GM18507 (cell line): ENCODE results near the gene CLEC10A.
"Not testable (repeated sequence)": the region's sequence is repeated elsewhere in the genome, so short reads cannot be mapped to it uniquely, and the experiment has no call there.

ENCODE experiments used
- DNase-seq: peaks from one replicate; pipeline ENCODE4 v3.0.0; 2011; ENCODE audit warnings: low read depth; ENCODE audit not compliant: insufficient read length; ENCODE audit errors: extremely low spot score
- FAIRE-seq: peaks from 2 replicates; lab custom pipeline; 2011; peaks lifted over from hg19 to GRCh38; lab: Jason Lieb, UNC

Gene CLEC10A

DNA sequence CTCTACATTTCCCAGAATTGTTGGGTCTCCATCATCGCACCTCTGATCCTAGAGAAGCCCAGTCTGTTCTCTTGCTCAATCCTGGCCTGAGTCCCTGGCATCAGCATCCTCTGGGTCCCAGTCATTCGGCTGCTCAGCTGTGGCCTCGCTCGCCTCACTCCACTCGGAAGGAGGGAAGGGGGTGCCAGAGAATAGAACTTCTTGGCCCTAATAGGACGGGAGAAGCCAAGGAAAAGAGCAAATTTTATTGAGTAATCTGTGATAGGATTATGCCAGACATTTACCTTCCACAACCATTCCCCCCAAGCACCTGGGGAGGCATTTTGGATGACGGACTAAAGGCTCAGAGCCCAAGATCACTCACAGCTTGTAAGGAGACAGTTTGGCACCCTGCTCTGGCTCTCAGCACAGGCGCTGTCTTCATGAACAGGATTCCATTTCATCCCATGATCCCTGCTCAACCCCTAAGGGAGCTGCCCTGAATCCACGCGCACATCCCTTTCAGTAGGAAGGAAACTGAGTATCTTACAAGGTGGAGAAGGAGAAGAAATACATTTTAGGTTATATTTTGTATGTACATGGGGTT, 498 bp upstream of the CLEC10A start:
- FAIRE-seq (no peak), DNase-seq (no peak)

DNA sequence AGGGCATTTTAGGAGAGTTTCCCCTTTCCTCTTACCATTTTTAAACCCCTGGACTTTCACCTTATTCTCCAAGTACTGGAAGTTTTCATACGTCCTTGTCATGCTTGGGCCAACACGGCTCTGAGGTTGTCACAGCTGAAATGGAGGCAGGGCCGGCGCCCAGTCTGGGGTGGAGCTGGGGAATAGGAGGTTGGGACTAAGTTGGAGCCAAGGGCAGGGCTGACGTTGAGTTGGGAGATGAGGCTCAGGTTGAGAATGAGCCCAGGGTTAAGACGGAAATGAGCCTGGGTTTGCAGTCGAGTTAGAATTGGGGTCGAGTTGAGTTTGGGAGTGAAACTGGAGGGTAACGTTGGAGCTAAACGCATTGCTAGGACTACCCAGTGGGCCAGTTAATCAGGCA, 1.3 kb downstream of the CLEC10A start:
- DNase-seq (no peak), FAIRE-seq (no peak)

DNA sequence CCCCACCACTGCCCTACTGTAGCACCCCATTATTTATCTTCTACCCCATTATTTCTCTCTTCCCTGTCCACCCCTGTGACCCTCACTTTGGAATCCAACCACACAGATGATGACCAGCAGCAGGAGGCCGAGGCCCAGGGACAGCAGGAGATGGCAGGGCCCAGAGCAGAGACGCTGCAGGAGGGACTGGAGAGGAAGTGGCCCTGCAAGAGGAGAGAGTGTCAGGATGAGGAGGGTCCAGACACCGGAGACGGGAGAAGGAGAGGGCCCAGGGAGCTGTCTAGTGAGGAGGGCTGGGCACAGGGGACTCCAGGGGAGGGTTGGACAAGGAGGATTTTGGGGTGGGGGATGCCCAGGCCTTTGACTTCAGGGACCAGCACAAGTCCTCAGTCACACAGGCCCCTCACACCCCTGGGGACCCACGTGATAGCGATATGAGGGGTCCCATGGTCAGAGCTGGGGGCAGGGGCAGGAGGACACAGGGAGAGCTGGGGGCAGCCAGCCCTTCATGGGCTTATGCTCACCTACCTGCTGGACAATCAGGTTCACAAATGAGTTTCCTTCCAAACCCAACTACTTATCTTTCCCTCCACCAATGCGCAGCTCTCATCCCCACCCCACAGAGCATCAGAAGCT, 2.0 kb downstream of the CLEC10A start:
- DNase-seq = no peak
- no peak for FAIRE-seq

DNA sequence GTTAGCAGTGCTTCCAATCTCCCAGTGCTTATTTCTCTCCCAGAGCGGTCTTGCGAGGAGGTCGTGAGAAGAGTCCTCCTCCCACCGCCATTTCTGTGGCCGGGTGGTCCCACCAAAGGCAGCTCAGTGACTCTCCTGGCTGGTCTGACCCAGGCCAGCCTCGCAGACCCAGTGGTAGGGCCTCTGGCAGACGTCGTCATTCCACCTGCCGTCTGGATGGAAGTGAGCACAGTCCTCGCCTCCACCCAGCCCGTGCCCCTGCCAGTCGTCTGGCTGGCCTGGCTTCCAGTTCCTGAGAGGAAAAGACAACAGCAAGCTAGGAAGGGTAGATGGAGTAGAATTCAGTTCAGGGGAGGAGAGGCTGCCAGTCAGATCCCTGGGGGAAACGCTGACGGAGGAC, 5.1 kb downstream of the CLEC10A start:
- FAIRE-seq (no peak), DNase-seq (no peak)

DNA sequence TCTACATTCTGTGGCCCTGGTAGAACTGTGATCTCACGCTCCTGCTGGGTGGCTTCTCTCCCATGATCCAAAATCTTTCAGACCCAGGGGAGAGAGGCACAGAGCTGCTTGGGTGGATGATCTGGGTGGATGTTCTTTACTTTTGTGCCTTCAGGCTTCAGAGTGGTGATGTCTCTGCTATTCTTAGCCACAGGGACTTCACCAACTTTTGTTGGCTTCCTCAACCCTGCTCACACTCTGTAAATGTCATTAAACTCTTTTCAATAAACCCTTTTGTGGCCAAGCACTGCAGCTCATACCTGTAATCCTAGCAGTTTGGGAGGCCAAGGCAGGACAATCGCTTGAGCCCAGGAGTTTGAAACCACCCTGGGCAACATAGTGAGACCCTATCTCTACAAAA, 7.6 kb downstream of the CLEC10A start:
- FAIRE-seq (no peak), DNase-seq (no peak)

DNA sequence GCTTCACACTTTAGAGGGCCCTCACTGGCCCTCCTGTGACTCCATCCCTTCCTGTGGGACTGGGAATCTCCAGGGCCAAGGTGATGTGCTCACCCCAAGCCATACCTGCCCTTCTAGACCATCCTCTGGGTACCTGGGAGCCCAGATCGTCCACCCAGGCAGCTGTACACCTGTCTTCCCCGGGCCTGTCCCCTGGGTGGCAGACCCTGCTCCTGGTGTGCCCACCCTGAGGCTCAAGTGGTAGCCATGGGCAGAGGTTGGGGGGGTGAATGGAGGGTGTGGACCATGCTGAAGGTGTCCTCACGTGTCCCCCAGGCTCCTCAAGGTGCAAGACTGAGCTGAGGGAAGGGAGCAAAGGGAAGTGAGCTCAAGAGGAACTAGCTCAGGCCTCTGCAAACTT, 9.3 kb downstream of the CLEC10A start:
- FAIRE-seq = no peak

DNA sequence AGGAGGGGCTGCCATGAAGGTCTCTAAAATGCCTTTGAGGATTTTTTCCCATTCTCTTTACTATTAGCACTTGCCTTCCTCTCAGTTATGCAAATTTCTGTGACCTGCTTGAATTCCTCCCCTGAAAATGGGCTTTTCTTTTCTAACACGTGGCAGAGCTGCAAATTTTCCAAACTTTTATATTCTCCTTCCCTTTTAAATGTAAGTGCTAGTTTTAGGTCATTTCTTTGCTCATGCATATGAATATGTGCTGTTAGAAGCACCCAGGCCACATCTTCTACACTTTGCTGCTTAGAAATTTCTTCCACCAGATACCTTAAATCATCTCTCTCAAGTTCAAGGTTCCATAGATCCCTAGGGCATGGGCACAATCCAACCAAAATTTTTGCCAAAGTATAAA, 11.8 kb downstream of the CLEC10A start:
- FAIRE-seq (no peak), DNase-seq (no peak)

More for the DNA sequence above, 9.3 kb downstream of the CLEC10A start:
- DNase-seq = no peak

DNA sequence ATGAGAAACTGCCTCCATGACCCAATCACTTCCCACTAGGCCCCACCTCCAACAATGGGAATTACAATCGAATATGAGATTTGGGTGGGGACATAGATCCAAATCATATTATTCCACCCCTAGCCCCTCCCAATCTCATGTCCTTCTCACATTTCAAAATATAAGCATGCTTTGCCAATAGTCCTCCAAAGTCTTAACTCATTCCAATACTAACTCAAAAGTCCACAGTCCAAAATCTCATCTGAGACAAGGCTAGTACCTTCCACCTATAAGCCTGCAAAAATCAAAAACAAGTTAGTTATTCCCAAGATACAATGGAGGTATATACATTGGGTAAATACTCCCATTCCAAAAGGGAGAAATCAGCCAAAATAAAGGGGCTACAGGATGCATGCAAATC, 12.9 kb downstream of the CLEC10A start:
- FAIRE-seq = no peak

DNA sequence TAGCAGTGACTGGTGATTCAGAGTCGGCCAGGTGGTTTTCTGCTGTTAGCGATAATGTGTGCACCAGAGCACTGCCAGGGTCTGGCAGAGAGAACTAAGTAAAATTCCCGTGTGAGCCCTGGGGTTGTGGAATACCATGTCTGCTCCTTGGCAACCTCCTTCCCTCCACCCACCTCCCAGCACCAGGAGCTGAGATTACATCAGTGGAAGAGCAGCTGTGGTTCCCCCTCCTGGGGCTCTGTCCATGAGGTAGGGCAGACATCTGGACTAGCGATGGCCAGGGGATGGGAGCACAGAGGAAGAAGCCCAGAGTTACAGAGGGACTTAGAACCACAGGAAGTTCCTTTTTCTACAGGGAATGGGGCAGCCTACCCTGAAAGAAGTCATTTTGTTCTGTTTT, 15.8 kb downstream of the CLEC10A start:
- no peak for DNase-seq
- FAIRE-seq = no peak

More for the DNA sequence above, 12.9 kb downstream of the CLEC10A start:
- no peak for DNase-seq

DNA sequence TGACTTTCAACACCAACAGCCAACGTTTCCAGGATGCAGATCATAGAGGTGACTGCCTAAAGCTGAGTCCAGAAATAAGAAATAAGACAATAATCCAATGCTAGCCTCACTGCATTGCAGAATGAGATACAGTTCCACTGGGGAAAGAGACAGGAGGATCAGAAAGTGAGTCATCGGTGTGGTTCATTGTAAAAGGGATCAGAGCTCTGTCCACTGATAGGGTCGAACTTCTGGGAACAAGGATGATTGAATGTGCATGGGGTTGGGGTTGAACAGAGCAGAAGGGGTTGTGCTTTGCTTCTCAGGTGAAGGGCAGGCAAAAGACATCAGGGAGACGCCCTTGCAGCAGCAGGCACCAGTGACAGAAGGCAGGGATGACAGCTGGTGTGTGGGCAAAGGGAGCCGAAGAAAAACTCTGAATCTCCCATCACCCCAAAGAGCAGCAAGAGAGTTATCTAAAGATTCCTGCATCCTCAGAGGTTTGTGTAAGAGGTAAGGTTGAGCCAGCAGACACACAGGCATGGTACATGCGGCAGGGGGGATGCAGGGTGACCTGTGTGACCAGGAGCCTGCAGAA, 16.4 kb downstream of the CLEC10A start:
- FAIRE-seq (no peak), DNase-seq (no peak)

DNA sequence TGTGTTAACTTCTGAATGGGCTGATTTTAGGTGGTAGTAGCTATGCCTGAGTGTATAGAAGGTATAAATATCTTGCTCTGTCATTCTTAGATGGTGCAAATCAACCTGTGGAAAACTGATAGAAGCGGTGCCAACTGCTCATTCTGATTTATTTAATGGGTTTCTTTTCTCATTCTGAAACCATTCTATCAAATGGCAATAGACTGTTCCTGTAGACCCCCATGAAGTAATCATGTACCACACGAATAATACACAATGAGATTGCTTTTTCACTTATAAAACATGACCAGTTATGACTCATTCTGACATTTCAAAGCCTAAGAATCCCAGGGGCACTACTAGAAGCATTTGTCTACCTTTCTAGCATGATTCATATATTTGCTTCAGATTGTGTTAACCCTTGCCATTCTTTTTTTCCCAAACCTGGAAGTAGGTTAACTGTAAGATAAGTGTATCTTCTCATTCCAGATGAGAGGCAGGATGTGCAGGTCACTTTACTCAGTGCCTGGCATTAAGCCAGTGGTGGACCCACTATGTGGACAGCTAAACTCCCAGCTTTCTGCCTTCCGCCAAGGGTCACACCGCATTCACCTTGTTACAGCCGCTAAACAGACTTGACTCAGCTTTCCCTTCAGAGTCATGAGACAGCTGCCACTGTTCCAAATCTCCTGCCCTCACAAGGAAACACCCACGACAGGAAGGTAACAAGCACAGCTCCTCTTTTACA, 19.7 kb downstream of the CLEC10A start:
- DNase-seq = no peak
- no peak for FAIRE-seq

DNA sequence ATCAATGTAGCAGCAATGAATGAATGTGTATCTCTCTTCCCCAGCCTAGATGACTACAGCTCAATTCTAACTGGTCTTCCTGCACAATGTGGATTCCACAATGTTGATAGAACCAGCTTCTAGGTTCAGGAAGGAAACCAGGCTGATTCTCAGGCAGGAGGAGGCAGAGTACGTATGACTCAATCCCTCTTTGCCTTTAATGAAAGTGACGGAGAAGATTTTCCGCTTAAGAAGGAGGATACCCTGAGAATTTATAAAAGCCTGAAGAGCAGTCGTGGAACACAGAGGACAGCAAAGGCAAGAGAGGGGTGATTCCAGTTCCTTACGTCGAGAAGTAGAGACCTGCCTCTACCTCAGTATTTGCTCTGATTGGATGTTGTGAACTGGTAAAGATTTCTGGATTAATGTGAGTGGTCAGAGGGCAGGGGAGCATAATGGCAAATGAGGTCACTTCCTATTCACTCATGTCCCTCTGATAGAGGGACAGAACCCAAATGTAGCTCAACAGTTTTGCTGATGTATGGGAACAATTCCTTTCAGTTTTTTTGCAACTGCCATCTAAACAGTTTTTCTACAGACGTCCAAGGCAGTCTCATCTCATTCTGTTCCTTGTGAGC, 21.1 kb downstream of the CLEC10A start:
- no peak for DNase-seq
- no peak for FAIRE-seq

DNA sequence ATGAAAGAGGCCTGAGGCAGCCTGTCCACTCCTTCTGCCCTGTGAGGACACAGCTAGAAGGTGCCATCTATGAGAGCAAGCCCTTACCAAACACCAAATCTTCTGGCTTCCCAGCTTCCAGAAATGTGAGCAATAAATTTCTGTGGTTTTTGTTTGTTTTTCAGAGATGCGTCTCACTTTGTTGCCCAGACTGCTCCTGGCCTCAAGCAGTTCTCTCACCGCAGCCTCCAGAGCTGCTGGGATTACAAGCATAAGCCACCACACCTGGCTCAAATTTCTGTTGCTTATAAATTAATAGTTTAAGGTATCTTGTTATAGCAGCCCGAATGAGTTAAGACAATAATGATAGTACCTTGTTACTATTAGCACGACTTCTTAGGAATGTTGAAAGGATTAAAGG, 23.7 kb downstream of the CLEC10A start:
- FAIRE-seq (no peak), DNase-seq (no peak)

DNA sequence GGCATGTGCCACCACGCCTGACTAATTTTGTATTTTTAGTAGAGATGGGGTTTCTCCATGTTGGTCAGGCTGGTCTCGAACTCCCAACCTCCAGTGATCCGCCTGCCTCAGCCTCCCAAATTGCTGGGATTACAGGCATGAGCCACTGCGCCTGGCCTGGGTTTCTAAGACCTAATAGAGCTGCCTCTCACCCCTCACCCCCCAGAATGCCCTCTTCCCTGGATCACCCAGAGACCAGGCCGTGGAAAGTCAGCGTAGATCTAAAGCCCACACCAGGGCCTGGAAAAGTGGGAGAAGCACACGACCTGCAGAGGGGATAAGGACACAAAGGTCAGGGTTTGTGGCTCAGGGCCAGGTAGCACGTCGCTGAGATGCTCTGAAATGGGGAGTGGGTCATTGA, 29.5 kb downstream of the CLEC10A start:
- FAIRE-seq, DNase-seq: not testable (repeated sequence)

DNA sequence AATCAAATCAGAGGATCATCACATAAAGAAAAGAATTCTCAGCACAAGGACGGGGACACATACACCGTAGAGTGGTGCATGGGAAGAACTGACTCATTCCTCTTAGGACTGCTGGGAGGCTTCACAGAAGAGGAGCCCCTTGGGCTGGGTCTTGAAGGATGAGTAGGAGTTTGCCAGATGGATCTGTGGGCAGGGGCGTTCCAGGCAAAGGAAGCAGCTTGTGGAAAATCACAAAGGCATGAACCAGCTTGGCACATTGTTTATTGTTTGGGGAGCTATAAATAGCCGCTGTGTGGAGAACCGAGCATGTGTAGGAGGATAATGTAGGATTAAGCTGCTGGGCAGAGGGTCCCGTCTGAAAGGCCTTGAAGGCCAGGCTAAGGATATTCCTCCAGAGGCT, 31.1 kb downstream of the CLEC10A start:
- FAIRE-seq = no peak
- DNase-seq = no peak

DNA sequence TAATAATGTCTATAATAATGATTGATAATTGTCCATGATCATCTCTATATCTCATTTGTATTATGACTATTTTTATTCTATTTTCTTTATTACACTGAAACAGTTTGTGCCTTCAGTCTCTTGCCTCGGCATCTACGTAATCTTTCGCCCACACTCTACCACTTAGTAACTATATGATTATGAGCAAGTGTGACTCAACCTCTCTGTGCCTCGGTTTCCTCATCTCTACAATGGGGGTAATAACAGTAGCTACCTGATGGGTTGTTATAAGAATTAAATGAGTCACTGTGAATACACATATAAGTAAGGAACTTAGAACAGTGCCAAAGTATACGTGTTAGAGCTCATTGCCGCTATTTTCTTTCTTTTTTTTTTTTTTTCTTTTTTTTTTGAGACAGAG, 32.5 kb downstream of the CLEC10A start:
- no peak for FAIRE-seq

DNA sequence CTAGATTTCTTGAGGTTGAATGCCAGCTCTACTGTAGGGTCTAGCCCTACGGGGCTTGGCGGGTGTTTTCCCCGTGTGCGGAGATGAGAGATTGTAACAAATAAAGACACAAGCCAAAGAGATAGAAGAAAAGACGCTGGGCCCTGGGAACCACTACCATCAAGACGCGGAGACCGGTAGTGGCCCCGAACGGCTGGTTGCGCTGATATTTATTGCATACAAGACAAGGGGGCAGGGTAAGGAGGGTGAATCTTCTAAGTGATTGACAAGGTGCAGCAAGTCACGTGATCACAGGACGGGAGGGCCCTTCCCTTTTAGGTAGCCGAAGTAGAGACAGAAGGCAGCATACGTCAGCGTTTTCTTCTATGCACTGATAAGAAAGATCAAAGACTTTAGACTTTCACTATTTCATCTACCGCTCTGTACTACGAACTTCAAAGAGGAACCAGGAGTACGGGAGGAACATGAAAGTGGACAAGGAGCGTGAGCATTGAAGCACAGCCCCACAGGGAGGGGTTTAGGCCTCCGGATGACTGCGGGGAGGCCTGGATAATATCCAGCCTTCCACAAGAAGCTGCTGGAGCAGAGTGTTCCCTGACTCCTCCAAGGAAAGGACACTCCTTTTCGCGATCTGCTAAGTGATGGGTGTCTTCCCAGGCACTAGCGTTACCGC, 33.2 kb downstream of the CLEC10A start:
- peak; percentile 86 for FAIRE-seq
- not testable (repeated sequence) for DNase-seq

More for the DNA sequence above, 32.5 kb downstream of the CLEC10A start:
- no peak for DNase-seq

DNA sequence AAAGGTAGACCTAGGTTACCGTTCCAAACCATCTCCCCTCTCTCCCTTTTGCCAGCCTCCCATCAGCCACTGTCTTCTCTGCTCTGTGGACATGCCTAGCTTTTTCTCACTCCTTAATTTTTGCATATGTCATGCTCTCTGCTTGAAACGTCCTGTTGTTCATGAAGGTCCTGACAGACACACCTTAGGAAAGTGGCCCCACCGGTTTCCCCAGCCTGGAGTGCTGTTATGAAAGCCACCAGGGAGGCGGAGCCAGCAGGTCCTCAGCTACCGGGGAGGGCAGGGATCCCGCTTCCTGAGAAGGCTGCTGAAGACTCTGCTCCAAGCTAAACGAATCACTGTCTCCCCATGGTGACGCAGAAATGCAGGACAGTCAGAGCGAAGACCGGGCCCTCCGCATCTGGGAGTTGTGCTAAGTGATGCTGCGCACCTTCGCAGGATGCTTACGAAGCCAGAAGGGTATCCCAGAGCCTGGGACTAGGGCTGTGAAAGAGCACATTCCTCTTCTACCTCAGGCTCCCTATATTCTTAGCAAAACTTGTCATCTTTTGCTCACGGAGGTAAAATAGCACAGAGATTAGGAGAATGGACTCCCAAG, 33.8 kb downstream of the CLEC10A start:
- FAIRE-seq (no peak), DNase-seq (no peak)

DNA sequence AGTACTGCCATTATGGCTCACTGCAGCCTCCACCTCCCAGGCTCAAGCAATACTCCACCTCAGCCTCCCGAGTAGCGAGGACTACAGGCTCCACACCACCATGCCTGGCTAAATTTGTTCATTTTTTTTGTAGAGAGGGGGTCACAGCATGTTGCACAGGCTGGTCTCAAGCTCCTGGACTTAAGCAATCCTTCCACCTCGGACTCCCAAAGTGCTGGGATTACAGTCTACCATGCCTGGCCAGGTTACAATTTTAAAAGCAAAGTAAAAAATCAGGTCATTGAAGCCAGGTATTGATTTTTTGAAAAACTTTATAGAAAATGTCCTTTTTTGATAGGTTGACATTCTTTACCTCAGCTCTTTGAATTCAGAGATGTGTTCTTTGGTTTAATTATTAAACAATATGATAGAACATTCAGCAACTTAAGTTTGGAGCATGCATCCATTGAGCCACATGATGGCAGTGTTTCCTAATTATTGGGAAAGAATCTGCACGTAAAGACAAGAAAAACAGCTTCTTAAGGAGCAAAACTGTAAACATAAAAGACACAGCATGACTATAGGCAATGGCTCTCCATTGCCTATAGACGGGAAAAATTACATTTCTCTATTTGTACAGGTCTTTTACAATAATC, 34.4 kb downstream of the CLEC10A start:
- DNase-seq = no peak

More for the DNA sequence above, 34.4 kb downstream of the CLEC10A start:
- peak; percentile 47 for FAIRE-seq
